GM23248 (cell line): Measurements from ENCODE around the gene CGNL1. TPM values are rescaled to one million over a fixed set of nuclear protein-coding genes. Genes with fewer than 3 reads are reported as not detected.

Source experiments
- DNase-seq: peaks from one replicate; pipeline ENCODE4 v3.0.0-alpha.2; 2015
- H2AFZ ChIP-seq: fragments of 200-600 bp; sonication (generic); 2 replicates; pipeline ENCODE4 v1.6.1; 2016; ENCODE audit warnings: antibody characterized with exemption
- H3F3A ChIP-seq: fragments of 200-600 bp; sonication (generic); 2 replicates; pipeline ENCODE4 v1.6.1; 2016; ENCODE audit warnings: mild to moderate bottlenecking, antibody characterized with exemption, mixed run types; ENCODE audit not compliant: insufficient read depth
- H3K27ac ChIP-seq: fragments of 200-600 bp; sonication (generic); 2 replicates; pipeline ENCODE4 v1.5.1; 2016; ENCODE audit warnings: mild to moderate bottlenecking
- H3K27me3 ChIP-seq: fragments of 200-600 bp; sonication (generic); replicated peaks from 2 replicates; pipeline ENCODE4 v1.6.1; 2016; ENCODE audit warnings: mild to moderate bottlenecking; ENCODE audit not compliant: insufficient read depth
- H3K36me3 ChIP-seq: fragments of 200-600 bp; sonication (generic); 2 replicates; pipeline ENCODE4 v1.6.1; 2016; ENCODE audit warnings: low read depth, mild to moderate bottlenecking
- H3K4me1 ChIP-seq: fragments of 200-600 bp; sonication (generic); 2 replicates; pipeline ENCODE4 v1.6.1; 2016; ENCODE audit warnings: mild to moderate bottlenecking; ENCODE audit not compliant: insufficient read depth
- H3K4me2 ChIP-seq: fragments of 200-600 bp; sonication (generic); one replicate; pipeline ENCODE4 v1.6.1; 2016; ENCODE audit warnings: mild to moderate bottlenecking; ENCODE audit not compliant: unreplicated experiment
- H3K4me3 ChIP-seq: fragments of 200-600 bp; sonication (generic); 2 replicates; pipeline ENCODE4 v1.5.1; 2016; ENCODE audit warnings: mild to moderate bottlenecking
- H3K79me2 ChIP-seq: fragments of 200-600 bp; sonication (generic); 2 replicates; pipeline ENCODE4 v1.6.1; 2016; ENCODE audit warnings: mild to moderate bottlenecking; ENCODE audit not compliant: insufficient read depth
- H3K9ac ChIP-seq: fragments of 200-600 bp; sonication (generic); 2 replicates; pipeline ENCODE4 v1.6.1; 2016; ENCODE audit warnings: mild to moderate bottlenecking
- H3K9me2 ChIP-seq: fragments of 200-600 bp; sonication (generic); 2 replicates; pipeline ENCODE4 v1.6.1; 2016; ENCODE audit warnings: mixed run types, mild to moderate bottlenecking, moderate library complexity; ENCODE audit not compliant: insufficient read depth
- H3K9me3 ChIP-seq: fragments of 200-600 bp; sonication (generic); one replicate; pipeline ENCODE4 v1.6.1; 2017; ENCODE audit warnings: low read depth
- H4K20me1 ChIP-seq: fragments of 200-600 bp; sonication (generic); 2 replicates; pipeline ENCODE4 v1.6.0; 2016; ENCODE audit not compliant: insufficient read depth
- EZH2 ChIP-seq: fragments of 200-600 bp; sonication (generic); IDR thresholded peaks from 2 replicates; pipeline ENCODE4 v1.6.1; 2018; ENCODE audit warnings: antibody characterized with exemption, mild to moderate bottlenecking; ENCODE audit not compliant: insufficient read depth, poor library complexity, severe bottlenecking
- EZH2phosphoT487 ChIP-seq: fragments of 200-600 bp; sonication (generic); IDR thresholded peaks from 2 replicates; pipeline ENCODE4 v1.6.1; 2018; ENCODE audit warnings: antibody characterized with exemption, moderate library complexity, mild to moderate bottlenecking, low read depth; ENCODE audit not compliant: insufficient read depth
- WGBS, 2 experiments: methylation state at CpG; one replicate each; pipeline ENCODE4 v1.1.6; 2015 to 2017; ENCODE audit warnings: low lambda C conversion rate in 2 of 2, low coverage in 1 of 2; ENCODE audit errors: missing lambda C conversion rate in 2 of 2; 5-methylcytosine and 5-hydroxymethylcytosine counted together
- in situ Hi-C: fragments of 300-500 bp; cut with MboI; formaldehyde crosslinking; loops from 2 replicates; pipeline ENCODE4 v1.15.0; 2020
- polyA plus RNA-seq: library from polyadenylated mRNA; unstranded; fragments of >200 nt; fragmentation: Nextera tagmentation; extraction: Ambion mirVana; gene quantifications from 2 replicates; pipeline ENCODE4 v1.2.1, GENCODE V29; 2016
- total RNA-seq: library from RNA; depleted of rRNA; stranded (reverse); fragments of >200 nt; shearing (Covaris generic); gene quantifications from 2 replicates; pipeline ENCODE4 v1.2.3, GENCODE V29; 2014

Gene CGNL1
- total and polyA plus RNA-seq, 2 experiments from 2014 or later = 0.11 TPM

GRCh38 chr15:57526615-57527014 lies 150.3 kb downstream of the CGNL1 start:
- Histone ChIP-seq H3K27me3 (no peaks in the 10 kb centered on the region), H3K36me3 (no peaks in the 10 kb centered on the region), H3K27ac (no peak overlapping the region), H3K4me2 (no peak overlapping the region), H3K9me3 (no peaks in the 10 kb centered on the region), H3K4me1 (peaks cover 17% of the 10 kb centered on the region), H3K4me3 (no peak overlapping the region), H3K79me2 (no peaks in the 10 kb centered on the region), H2AFZ (no peak overlapping the region), H4K20me1 (no peaks in the 10 kb centered on the region), H3K9ac (no peak overlapping the region), H3F3A (no peaks in the 10 kb centered on the region), H3K9me2 (no peaks in the 10 kb centered on the region)
- DNase-seq = no peak
- no peak for TF ChIP-seq EZH2phosphoT487
- no peak for TF ChIP-seq EZH2
- WGBS, 2 experiments = 81 to 82% methylated on average over 5 of the region's 5 CpGs
- in situ Hi-C loops = loop anchor here (10.0 to 25.0 kb wide), 2 partner anchors 372 to 1039 kb away; no protein-coding TSS in a partner anchor

- TF ChIP-seq EZH2phosphoT487 (no peak), EZH2 (no peak)
- H3K27me3 ChIP-seq = no peaks in the 10 kb centered on the region
- DNase-seq = peak; percentile 96
- WGBS, 2 experiments = 35 to 38% methylated on average over 9 of the region's 9 CpGs
- no peaks in the 10 kb centered on the region for H3F3A ChIP-seq
- no peaks in the 10 kb centered on the region for H3K36me3 ChIP-seq
- H3K4me1 ChIP-seq = peaks cover 17% of the 10 kb centered on the region
- peak overlapping the region; percentile 32 for H3K4me2 ChIP-seq
- no peak overlapping the region for H2AFZ ChIP-seq
- no peak overlapping the region for H3K9ac ChIP-seq
- H3K79me2 ChIP-seq = no peaks in the 10 kb centered on the region
- no peaks in the 10 kb centered on the region for H3K9me2 ChIP-seq
- H3K27ac ChIP-seq = no peak overlapping the region
- H3K4me3 ChIP-seq = no peak overlapping the region
- no peaks in the 10 kb centered on the region for H3K9me3 ChIP-seq
- no peaks in the 10 kb centered on the region for H4K20me1 ChIP-seq
- in situ Hi-C loops = loop anchor here (10.0 to 25.0 kb wide), 2 partner anchors 373 to 1040 kb away; no protein-coding TSS in a partner anchor
Measured at GRCh38 chr15:57527382-57528091, 151.2 kb downstream of the CGNL1 start.

GRCh38 chr15:57528940-57529565 lies 152.7 kb downstream of the CGNL1 start:
- Histone ChIP-seq H3K36me3 (no peaks in the 10 kb centered on the region), H3K9me2 (no peaks in the 10 kb centered on the region), H3F3A (no peaks in the 10 kb centered on the region), H3K9me3 (no peaks in the 10 kb centered on the region), H2AFZ (no peak overlapping the region), H3K27me3 (no peaks in the 10 kb centered on the region), H4K20me1 (no peaks in the 10 kb centered on the region), H3K4me3 (no peak overlapping the region), H3K4me2 (no peak overlapping the region), H3K27ac (no peak overlapping the region), H3K9ac (no peak overlapping the region), H3K4me1 (peaks cover 17% of the 10 kb centered on the region), H3K79me2 (no peaks in the 10 kb centered on the region)
- in situ Hi-C loops = loop anchor here (10.0 to 25.0 kb wide), 2 partner anchors 374 to 1042 kb away; no protein-coding TSS in a partner anchor
- 89 to 95% methylated on average over 1 of the region's 1 CpG for whole genome bisulfite sequencing, 2 experiments
- no peak for TF ChIP-seq EZH2phosphoT487
- no peak for TF ChIP-seq EZH2
- DNase-seq = no peak

GRCh38 chr15:57529748-57530147 lies 153.4 kb downstream of the CGNL1 start:
- Histone ChIP-seq H3F3A (no peaks in the 10 kb centered on the region), H3K9ac (no peak overlapping the region), H3K36me3 (no peaks in the 10 kb centered on the region), H3K4me1 (peaks cover 17% of the 10 kb centered on the region), H3K4me3 (no peak overlapping the region), H4K20me1 (no peaks in the 10 kb centered on the region), H3K79me2 (no peaks in the 10 kb centered on the region), H2AFZ (no peak overlapping the region), H3K27me3 (no peaks in the 10 kb centered on the region), H3K9me2 (no peaks in the 10 kb centered on the region), H3K9me3 (no peaks in the 10 kb centered on the region), H3K27ac (no peak overlapping the region), H3K4me2 (no peak overlapping the region)
- 53% methylated on average over 2 of the region's 2 CpGs for WGBS, 2 experiments
- in situ Hi-C loops = loop anchor here (5.0 to 25.0 kb wide), 3 partner anchors 187 to 1042 kb away; no protein-coding TSS in a partner anchor
- DNase-seq = no peak
- TF ChIP-seq EZH2phosphoT487 (no peak), EZH2 (no peak)
